GM18858 (cell line): ENCODE results near the gene FAM110D.

Experiments used
- ATAC-seq: cut with Tn5 transposase; IDR thresholded peaks from one replicate; pipeline ENCODE4 v1.9.1; 2021; ENCODE audit not compliant: unreplicated experiment

The FAM110D gene

GRCh38 chr1:26158908-26159742, at the start of gene FAM110D:
FAM110D (plus strand) TSS chr1:26159079; CDS start chr1:26161292, 2,213 bp downstream.
- ATAC-seq = no peak

DNA sequence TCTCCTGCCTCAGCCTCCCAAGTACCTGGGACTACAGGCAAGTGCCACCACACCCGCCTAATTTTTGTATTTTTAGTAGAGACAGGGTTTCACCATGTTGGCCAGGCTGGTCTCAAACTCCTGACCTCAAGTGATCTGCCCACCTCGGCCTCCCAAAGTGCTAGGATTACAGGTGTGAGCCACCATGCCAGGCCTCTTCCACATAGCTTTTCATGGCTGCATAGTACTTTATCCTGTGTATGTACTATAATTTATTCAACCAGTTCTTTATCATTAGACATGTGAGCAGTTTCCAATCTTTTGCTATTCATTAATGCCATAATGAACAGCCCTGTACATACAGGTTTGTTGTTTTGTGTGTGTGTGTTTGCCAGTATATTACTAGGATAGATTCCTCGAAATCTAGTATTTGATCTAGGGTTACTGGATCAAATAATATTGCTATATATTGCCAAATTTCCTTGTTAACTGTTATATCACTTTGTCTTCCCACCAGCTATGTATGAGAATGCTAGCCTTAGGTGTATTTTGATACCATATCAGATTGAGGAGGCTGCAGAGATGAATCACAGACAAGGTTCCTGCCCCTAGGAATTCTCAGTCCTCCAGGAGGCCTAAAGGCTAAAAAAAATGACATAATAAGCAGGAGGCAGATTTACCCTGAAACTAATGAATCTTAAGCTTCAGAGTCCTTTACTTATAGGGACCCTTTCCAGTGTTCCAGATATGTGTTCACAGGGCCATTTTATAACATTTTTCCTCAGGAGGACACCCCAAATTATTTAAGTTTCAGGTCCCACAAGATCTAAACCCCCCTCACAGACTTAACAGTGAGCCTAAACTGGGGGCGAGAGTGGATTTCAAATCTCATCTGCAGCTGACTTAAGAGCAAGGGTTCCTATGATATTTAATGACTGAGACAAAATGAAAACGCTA, 49.4 kb upstream of the FAM110D start:
- no peak for ATAC-seq

GRCh38 chr1:26110731-26111529, 47.9 kb upstream of the FAM110D start:
- ATAC-seq = peak; percentile 23

GRCh38 chr1:26111530-26112406, 47.1 kb upstream of the FAM110D start, which contains the start of gene PDIK1L:
PDIK1L (plus strand) TSS chr1:26111824; CDS start chr1:26114309, 2,485 bp downstream.
- peak; percentile 44 for ATAC-seq

DNA sequence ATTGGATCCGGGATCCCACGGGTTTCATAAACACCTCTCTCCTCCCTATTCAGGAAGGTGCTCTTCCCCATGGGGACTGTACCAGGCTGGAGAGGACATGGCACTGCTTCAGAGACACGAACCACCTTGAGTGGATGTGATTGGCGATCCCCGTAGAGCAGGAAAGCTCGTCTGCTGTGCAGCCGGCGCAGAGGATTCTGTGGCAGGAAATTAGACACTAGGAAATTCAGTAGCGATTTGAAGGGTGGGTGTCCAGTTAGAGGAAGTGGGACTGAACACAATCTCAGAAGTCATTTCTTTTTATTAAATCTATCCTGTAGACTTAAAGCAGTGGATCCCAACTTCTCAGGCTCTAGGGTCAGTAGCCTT, 46.5 kb upstream of the FAM110D start:
- no peak for ATAC-seq

DNA sequence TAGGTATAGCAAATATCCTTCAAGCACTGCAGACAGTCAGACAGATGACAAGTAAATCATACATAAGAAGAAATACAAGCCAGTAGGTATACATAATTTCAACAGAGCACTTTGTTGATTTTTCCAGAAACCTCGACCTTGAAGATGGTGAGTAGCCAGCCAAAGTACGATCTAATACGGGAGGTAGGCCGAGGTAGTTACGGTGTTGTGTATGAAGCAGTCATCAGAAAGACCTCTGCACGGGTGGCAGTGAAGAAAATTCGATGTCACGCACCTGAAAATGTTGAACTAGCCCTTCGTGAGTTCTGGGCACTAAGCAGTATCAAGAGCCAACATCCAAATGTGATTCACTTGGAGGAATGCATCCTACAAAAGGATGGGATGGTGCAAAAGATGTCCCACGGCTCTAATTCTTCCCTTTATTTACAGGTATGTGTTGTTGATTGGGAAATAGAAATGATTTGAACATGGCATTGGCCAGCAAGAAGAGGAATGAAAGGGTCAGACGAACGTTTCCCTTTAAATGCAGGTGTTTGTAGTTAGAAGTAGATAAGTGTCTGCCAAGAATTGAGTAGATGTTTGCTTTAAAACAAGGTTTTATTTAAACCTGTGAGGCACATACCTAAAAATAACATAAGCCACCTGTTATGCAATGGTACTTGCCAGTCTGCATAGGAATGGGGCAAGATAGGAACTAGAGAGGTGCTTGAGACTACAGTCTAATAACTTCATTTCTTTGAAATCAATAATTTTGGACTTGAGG, 44.5 kb upstream of the FAM110D start:
- no peak for ATAC-seq

GRCh38 chr1:26119892-26120608, 38.8 kb upstream of the FAM110D start:
- ATAC-seq = no peak

- ATAC-seq = no peak
Measured at GRCh38 chr1:26121854-26122773, 36.8 kb upstream of the FAM110D start.

DNA sequence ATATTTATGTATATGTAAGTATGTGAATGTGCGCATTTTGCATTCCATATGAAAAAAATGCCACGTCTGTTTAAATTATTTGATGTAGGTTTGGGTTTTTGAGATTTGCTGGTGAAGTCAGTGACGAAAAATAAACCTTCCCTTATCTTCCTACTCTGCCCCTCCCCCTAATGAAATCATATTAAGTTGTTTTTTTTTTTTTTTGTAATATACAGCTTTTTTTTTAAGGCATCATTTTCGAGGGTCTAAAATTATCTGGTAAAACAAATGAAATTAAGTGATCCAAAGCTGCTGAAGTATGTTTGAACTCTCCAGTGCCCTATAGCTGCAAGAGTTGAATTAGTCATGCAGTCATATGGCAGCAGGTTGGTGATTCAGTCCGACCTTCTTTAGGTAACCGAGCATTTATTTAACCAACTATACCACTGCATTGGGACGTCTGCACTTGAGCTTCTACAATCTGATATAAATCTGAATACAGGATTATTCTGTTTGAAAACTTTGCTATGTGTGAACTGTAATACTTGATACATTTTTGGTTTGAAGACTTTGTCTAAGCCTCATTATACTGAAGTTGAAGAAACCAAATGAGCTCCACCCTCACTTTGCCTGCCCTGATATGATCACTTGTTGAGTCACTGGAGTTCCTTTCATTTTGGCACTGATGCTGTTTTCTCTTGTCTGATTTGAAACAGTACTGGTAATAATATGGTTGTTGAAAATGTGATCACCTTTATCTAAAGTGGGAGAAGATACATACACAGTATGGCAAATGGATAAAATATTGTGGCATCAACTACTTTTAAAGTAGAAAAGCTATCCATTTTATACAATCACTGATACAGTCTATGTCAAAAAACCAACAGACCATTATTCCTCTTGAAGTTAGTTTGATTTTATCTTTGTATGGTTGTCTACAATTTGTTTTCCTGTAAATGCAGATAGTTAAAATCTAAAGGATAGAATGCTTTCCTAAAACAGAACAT, 35.6 kb upstream of the FAM110D start:
- ATAC-seq = no peak

DNA sequence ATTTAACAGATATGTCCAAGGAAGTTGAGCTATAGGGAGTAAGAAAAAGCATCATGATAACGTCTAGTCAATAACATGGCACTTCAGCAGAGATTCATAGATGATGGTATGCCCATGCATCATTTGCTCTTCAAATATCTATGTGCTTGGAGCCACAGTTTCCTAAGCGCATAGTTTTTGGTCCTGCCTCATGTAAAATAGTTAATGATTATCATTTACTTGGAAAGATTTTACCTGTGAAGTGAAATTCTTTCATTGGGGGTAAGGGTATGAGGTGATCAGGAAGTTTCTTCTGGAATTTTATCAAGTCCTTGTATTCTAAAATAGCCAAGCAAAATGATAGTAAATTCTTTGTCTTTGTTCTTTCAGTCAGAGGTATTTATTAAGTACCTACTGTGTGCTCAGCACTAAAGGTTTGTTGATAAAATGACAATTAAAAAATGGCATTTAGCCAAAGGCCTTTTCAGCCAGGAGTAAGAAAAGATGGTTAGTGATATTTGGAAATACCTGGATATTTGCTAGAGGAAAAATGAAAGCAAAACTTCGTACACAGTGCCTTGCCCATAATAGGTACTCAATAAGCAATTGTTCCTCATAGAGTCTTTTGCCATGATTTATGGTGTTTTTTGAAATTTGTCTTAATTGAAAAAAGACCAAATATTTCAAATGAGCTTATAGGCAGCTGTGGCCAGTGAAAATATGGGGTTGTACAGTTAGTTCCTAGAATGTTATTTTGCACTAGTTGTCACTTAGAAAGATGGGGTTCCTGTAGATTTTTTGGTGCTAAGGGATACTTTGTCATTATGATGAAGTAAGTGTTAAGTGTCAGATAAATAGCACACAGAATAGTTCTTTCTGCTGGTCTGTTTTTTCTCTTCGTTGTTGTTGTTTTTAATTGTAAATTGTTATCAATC, 34.2 kb upstream of the FAM110D start:
- ATAC-seq = no peak

DNA sequence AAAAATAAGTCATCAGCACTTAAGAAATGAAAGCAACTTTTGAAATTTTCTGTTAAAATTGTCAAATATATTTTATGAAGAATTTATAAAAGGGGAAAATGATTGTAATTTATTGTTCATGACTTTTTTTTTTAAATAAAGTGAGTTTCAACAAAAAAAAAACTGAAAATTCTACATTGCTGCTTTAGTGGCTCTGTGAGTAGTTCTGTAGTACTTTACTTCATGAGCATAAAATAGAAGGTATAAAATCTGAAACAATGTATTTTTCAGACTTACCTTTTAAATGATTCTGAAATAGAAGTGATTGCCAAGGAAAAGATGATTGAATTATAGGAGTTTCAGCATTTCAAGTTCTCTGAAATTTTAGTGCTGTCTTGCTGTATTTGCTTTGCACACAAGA, 33.5 kb upstream of the FAM110D start:
- ATAC-seq = no peak

DNA sequence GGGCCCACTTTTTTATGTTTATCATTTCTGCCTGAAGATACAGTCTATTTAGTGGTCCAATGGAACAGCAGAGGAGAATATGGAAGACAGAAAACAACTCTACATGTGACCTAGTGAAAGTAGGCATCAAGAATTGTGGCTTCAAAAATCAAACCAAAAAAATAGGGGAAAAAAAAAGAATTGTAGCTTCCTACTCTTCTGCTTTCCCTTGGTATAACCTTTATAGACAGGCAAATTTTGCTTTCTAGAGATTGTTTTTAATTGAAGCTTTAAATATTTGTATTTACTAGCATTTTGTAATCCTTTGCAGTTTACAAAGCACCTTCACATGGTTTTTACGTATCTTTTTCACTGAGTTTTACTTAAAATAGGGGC, 32.9 kb upstream of the FAM110D start:
- ATAC-seq = no peak

DNA sequence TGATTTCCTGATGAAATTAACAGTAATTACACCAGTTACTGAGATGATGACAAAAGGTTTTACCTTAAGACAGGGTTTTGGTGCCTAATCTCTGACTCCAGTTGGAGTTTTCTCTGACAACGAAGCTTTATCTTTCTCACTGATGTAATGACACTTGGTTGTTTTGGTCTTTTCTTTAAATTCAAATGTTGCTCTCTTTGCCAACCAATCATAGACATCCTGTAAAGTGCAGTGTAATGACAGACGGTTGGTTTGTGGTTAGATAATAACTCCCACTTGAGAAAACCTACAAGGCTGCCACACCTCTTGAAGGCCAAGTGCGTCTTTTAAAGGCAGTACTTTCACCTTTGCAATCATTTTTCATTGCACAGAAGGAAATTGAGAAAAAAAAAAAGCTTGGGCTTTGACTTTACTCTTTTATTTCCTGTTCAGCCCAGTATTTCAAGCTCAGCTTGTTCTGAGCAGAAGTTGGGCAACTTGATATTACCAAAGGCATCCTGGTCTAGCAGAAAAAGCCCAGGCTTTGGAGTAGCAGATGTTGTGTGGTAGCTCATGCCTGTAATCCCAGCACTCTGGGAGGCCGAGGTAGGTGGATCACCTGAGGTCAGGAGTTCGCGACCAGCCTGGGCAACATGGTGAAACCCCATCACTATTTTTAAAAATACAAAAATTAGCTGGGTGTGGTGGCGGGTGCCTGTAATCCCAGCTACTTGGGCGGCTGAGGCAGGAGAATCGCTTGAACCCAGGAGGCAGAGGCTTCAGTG, 32.4 kb upstream of the FAM110D start:
- ATAC-seq = peak; percentile 63
